ENCODE results near the gene ASPA. TPM values are rescaled to one million over a fixed set of nuclear protein-coding genes. Genes with fewer than 3 reads are reported as not detected.

Gene ASPA
- polyA plus RNA-seq, 3 donors from 2014 or later, result not detected

DNA sequence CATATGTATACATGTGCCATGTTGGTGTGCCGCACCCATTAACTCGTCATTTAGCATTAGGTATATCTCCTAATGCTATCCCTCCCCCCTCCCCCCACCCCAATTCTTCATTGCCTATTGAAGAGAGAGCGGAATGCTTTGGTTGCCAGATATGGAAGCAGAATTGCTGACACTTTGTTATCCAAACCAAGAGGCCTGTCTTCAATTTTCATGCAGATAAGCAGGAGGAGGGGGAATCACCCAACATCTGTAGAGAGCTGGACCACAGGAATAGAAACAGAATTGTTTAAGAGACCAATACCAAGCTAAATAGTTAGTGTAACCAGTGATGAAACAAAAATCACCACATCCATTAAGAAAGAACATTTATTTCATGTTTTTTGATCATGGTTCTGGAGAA lies 7.1 kb downstream of the ASPA start:
- Mint-ChIP-seq H3K4me1 (no peaks in the 10 kb centered on the region), H3K27ac (no peak overlapping the region), H3K36me3 (no peaks in the 10 kb centered on the region), H3K4me3 (no peak overlapping the region), H3K9me3 (no peaks in the 10 kb centered on the region), H3K27me3 (ENCODE audit: low read depth in 3 of 3) (peaks cover 4 to 15% (median 7%) of the 10 kb centered on the region in 3 donors)
- no peak for DNase-seq

DNA sequence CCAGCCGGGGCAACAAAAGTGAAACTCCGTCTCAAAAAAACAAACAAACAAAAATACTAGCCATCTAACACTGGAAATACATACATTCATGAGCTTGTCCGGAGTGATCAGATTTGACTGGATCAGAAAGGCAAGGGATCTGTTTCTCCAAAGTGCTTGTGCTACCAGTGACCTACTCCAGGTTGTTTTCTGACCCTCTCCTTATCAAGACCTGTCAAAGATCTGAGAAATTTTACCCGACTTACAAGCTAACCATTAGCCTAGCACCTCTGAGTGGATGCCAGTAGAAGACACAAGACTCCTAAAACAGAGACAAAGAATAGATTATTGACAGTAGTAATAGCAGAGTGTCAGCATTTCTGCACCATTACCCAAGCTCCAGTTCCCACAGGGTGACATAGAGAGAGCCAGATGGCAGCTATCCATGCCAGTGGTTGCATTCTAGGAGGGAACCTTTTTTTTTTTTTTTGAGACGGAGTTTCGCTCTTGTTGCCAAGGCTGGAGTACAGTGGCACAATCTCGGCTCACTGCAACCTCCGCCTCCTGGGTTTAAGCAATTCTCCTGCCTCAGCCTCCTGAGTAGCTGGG lies 9.8 kb downstream of the ASPA start:
- DNase-seq, result no peak
- no peaks in the 10 kb centered on the region for H3K4me1 Mint-ChIP-seq
- peak overlapping the region in 1 of 6 donors; percentile 27 for H3K27ac Mint-ChIP-seq
- H3K27me3 Mint-ChIP-seq (ENCODE audit: low read depth in 3 of 3), result peaks cover 5 to 7% (median 5%) of the 10 kb centered on the region in 3 donors
- H3K9me3 Mint-ChIP-seq, result no peaks in the 10 kb centered on the region
- H3K4me3 Mint-ChIP-seq, result no peak overlapping the region
- H3K36me3 Mint-ChIP-seq, result no peaks in the 10 kb centered on the region

DNA sequence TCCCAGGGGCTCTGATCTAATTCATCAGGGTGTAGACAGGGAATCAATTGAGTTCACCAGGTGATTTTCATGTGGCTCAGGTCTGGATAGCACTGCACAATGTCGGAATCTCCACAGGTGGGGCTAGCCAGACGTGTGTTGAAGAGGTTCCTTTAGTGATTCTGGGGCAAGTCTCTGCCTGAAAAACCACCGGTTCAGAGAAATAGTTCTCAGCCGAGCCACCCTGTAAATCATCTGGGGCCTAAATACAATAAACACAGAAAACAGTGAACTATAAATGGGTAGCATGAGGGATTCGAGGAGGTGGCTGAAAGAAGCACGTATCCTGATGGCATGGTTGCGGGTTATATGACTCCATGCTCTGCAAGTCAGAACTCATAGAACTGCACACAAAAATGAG lies 21.3 kb downstream of the ASPA start:
- no peak for DNase-seq
- H3K4me1 Mint-ChIP-seq, result no peaks in the 10 kb centered on the region
- H3K36me3 Mint-ChIP-seq, result no peaks in the 10 kb centered on the region
- H3K27ac Mint-ChIP-seq, result no peak overlapping the region
- peaks cover 0 to 12% (median 3%) of the 10 kb centered on the region in 3 donors for H3K27me3 Mint-ChIP-seq (ENCODE audit: low read depth in 3 of 3)
- H3K9me3 Mint-ChIP-seq, result no peaks in the 10 kb centered on the region
- H3K4me3 Mint-ChIP-seq, result no peak overlapping the region

DNA sequence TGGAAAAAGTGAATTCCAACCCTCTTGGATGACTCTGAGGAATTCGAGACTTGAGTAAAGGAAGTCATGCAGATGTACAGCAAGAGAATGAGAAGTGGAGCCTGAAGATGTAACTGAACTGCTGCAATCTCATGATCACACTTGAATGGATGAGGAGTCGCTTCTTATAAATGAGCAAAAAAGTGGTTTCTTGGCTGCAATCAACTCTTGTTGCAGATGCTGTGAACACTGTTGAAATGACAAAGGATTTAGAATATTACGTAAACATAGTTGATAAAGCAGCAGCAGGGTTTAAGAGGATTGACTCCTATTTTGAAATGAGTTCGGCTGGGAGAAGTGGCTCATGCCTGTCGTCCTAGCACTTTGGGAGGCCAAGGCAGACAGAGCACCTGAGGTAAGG lies 25.5 kb downstream of the ASPA start:
- no peak for DNase-seq
- no peak overlapping the region for H3K4me3 Mint-ChIP-seq
- no peaks in the 10 kb centered on the region for H3K4me1 Mint-ChIP-seq
- H3K27me3 Mint-ChIP-seq (ENCODE audit: low read depth in 3 of 3), result peaks cover 0 to 3% (median 1%) of the 10 kb centered on the region in 3 donors
- no peak overlapping the region for H3K27ac Mint-ChIP-seq
- no peaks in the 10 kb centered on the region for H3K36me3 Mint-ChIP-seq
- peaks cover 0 to 2% (median 0%) of the 10 kb centered on the region in 6 donors for H3K9me3 Mint-ChIP-seq

DNA sequence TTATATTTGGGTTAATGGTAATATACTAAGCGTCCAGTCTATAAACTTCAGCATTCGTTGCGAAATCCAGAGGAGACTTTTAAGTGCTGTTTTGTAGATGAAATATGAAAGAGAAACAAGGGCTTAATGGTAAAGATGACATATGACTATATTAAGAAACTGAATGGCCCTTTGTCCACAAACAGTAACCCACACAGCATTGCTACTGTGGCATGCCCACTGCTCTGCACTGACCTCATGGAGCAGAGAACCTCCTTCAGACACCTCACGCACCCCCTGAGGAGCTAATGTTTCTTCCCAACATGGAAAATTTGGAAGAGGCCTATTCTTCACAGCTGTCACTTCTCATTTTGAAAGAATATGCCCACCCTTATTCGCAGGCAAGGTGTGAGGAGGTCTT lies 26.7 kb downstream of the ASPA start:
- Mint-ChIP-seq H3K4me3 (no peak overlapping the region), H3K9me3 (peaks cover 0 to 2% (median 0%) of the 10 kb centered on the region in 6 donors), H3K27me3 (ENCODE audit: low read depth in 3 of 3) (peaks cover 0 to 2% (median 1%) of the 10 kb centered on the region in 3 donors), H3K27ac (no peak overlapping the region), H3K36me3 (no peaks in the 10 kb centered on the region), H3K4me1 (no peaks in the 10 kb centered on the region)
- DNase-seq, result no peak

DNA sequence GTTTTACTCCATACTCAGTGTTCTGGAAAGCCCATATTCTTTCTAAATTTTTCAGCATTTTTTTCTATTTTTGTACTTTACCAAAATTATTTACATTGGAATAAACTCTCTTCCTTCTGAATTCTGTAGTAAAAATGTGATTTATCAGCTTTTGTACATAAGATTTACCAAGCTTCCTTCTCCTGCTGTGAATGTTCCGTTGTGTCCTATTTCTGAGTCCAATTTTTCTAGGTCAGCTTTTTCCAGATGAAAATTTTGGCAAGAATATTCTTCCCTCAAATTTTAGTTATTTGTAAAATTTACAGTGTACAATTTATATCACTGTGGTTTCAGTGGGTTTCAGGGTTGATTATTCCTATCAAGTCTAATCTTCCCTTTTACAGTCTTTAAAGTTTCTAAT lies 27.5 kb downstream of the ASPA start:
- Mint-ChIP-seq H3K27ac (no peak overlapping the region), H3K9me3 (peaks cover 0 to 2% (median 0%) of the 10 kb centered on the region in 6 donors), H3K36me3 (no peaks in the 10 kb centered on the region), H3K4me1 (no peaks in the 10 kb centered on the region), H3K4me3 (no peak overlapping the region), H3K27me3 (ENCODE audit: low read depth in 3 of 3) (peaks cover 0 to 2% (median 1%) of the 10 kb centered on the region in 3 donors)
- DNase-seq, result no peak

DNA sequence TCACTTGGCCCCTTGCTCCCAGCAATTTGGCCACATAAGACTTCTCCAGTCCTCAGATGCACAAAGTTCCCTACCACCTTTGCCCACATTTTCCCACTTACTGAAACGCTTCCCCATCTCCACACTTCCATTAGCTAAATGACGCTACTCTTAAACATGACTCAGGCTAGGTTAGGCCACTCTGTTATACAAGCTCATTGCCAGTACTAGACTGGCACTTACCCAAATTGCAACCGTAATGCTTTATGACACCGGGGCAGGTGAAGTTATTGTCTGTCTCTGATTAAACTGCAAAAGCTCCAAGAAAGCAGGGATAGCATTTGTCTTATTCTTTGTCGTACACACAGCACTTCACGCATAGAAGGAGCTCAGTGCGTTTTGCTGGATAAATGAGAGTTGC lies 29.2 kb downstream of the ASPA start:
- H3K27ac Mint-ChIP-seq, result peak overlapping the region in 1 of 6 donors; percentile 7

DNA sequence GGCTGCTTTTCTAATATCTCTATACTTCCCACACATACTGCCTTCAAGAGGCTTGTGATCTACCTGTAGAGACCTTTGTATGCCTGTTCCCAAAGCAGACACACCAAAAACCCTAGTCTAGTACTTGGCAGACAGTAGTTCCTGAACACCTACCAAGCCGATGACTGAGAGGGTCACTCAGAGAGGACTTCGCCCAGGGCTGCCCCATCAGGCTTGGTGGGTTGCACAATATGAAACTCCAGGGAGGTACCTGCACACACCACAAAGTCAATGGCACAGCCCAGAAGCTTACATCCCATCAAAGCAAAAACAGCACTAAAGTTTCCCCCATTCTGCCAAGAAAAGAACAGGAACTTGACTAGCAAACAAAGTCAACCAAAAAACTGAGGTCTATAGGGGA lies 30.3 kb downstream of the ASPA start:
- no peaks in the 10 kb centered on the region for H3K4me1 Mint-ChIP-seq
- peaks cover 0 to 4% (median 0%) of the 10 kb centered on the region in 6 donors for H3K9me3 Mint-ChIP-seq
- peaks cover 0 to 5% (median 1%) of the 10 kb centered on the region in 3 donors for H3K27me3 Mint-ChIP-seq (ENCODE audit: low read depth in 3 of 3)
- no peak for DNase-seq
- H3K4me3 Mint-ChIP-seq, result no peak overlapping the region
- peaks cover 0 to 4% (median 0%) of the 10 kb centered on the region in 3 donors for H3K36me3 Mint-ChIP-seq
- H3K27ac Mint-ChIP-seq, result peak overlapping the region in 1 of 6 donors; percentile 36

More for the DNA sequence above, 29.2 kb downstream of the ASPA start:
- DNase-seq, result no peak
- peaks cover 0 to 5% (median 1%) of the 10 kb centered on the region in 3 donors for H3K27me3 Mint-ChIP-seq (ENCODE audit: low read depth in 3 of 3)
- no peak overlapping the region for H3K4me3 Mint-ChIP-seq
- no peaks in the 10 kb centered on the region for H3K4me1 Mint-ChIP-seq
- H3K36me3 Mint-ChIP-seq, result no peaks in the 10 kb centered on the region
- peaks cover 0 to 4% (median 0%) of the 10 kb centered on the region in 6 donors for H3K9me3 Mint-ChIP-seq

DNA sequence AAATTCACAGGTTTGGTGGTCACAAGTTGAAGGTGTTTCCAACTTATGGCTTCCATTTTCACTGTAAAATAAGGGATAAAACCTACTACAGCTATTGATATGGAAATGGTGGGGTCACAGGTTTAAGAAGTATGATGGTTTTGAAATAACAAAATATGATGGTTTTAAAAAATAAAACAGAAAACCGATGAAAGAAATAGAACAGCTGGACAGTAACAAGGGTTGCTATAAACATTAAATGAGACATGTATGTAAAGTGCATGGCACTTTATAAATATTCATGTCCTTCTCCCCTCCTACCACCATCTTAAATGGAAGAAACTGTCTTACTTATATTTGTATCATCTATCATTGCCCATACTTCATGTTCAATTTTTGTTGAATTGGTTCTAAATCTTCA lies 31.3 kb downstream of the ASPA start:
- Mint-ChIP-seq H3K27me3 (ENCODE audit: low read depth in 3 of 3) (peaks cover 0 to 3% (median 1%) of the 10 kb centered on the region in 3 donors), H3K36me3 (peaks cover 0 to 12% (median 1%) of the 10 kb centered on the region in 3 donors), H3K4me1 (no peaks in the 10 kb centered on the region), H3K4me3 (no peak overlapping the region), H3K27ac (peak overlapping the region in 1 of 6 donors; percentile 31), H3K9me3 (peaks cover 0 to 4% (median 0%) of the 10 kb centered on the region in 6 donors)
- DNase-seq, result no peak

DNA sequence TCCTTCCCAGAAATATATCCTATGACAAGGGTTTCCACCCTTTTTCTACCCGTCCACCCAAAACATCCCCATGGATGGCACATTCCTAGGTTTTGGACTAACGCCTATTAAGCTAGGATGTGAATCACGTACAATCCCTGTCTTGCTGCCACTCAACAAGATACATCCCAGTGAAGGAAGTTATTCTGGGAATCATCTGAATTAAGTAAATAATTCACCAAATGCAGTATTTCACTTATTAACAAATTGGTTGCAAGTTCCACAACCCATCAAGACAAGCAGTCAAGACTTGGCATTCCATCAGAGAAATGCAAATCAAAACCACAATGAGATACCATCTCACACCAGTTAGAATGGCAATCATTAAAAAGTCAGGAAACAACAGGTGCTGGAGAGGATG lies 32.1 kb downstream of the ASPA start:
- Mint-ChIP-seq H3K27me3 (ENCODE audit: low read depth in 3 of 3) (peaks cover 0 to 3% (median 1%) of the 10 kb centered on the region in 3 donors), H3K27ac (no peak overlapping the region), H3K4me3 (no peak overlapping the region)

DNA sequence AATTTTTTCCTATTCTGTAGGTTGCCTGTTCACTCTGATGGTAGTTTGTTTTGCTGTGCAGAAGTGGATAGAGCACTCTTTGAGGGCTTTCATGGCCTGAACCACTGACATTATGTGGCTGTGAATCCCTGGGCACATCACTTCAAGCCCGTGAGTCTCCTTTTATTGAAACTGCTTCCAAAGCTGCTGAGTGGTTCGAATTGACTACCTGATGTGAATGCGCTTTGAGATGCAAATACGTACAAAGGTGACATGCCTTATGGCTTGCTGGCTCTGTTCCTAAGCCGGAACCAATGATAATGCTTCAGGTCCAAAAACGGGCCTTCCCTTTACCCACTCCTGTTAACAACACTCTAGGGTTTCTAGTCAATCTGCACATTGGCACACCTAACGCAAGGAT lies 34.3 kb downstream of the ASPA start:
- DNase-seq, result no peak
- Mint-ChIP-seq H3K36me3 (peaks cover 4 to 22% (median 9%) of the 10 kb centered on the region in 3 donors), H3K4me1 (peaks cover 10 to 15% of the 10 kb centered on the region in 2 donors), H3K27me3 (ENCODE audit: low read depth in 3 of 3) (peaks cover 0 to 8% (median 6%) of the 10 kb centered on the region in 3 donors), H3K27ac (peak overlapping the region in 1 of 6 donors; percentile 86), H3K9me3 (peaks cover 0 to 3% (median 0%) of the 10 kb centered on the region in 6 donors), H3K4me3 (no peak overlapping the region)

More for the DNA sequence above, 32.1 kb downstream of the ASPA start:
- Mint-ChIP-seq H3K36me3 (peaks cover 3 to 18% (median 4%) of the 10 kb centered on the region in 3 donors), H3K9me3 (peaks cover 0 to 4% (median 0%) of the 10 kb centered on the region in 6 donors), H3K4me1 (no peaks in the 10 kb centered on the region)
- DNase-seq, result no peak

DNA sequence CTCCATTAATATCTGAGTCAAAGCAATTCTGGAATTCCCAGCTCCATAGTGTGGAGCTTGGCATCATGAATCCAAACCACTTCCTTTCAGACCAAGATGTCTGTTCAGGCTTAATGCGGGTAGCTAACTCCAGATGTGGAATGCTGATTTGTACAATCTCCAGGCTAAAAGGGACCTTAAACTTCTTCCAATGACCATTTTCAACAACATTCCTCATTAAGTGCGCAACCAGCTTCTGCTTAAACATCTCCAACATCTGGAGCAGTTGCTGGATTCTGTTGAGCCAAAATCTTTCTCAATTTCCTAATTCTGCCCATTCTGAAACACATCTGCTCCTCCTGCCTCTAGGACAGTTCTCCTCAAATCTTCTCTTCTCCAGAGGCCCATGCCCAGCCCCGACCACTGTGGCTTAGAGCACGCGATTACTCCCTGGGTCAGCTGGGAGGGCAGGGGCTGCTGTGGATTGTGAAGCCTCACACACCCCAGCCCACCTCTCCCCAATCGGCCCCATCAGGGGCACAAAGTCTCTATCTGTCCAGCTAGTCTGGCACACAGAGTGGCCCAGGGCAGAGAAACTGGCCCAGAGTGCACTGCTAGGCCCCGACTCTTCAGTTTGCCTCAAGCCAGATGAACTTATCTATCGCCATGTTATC lies 36.2 kb downstream of the ASPA start:
- no peak overlapping the region for H3K4me3 Mint-ChIP-seq
- no peak for DNase-seq
- peaks cover 2 to 11% (median 7%) of the 10 kb centered on the region in 3 donors for H3K27me3 Mint-ChIP-seq (ENCODE audit: low read depth in 3 of 3)
- peaks cover 4 to 22% (median 9%) of the 10 kb centered on the region in 3 donors for H3K36me3 Mint-ChIP-seq
- peak overlapping the region in 4 of 6 donors; percentile 84 to 98 (median 94) for H3K27ac Mint-ChIP-seq
- H3K4me1 Mint-ChIP-seq, result peaks cover 26 to 30% of the 10 kb centered on the region in 2 donors
- peaks cover 0 to 3% (median 0%) of the 10 kb centered on the region in 6 donors for H3K9me3 Mint-ChIP-seq

DNA sequence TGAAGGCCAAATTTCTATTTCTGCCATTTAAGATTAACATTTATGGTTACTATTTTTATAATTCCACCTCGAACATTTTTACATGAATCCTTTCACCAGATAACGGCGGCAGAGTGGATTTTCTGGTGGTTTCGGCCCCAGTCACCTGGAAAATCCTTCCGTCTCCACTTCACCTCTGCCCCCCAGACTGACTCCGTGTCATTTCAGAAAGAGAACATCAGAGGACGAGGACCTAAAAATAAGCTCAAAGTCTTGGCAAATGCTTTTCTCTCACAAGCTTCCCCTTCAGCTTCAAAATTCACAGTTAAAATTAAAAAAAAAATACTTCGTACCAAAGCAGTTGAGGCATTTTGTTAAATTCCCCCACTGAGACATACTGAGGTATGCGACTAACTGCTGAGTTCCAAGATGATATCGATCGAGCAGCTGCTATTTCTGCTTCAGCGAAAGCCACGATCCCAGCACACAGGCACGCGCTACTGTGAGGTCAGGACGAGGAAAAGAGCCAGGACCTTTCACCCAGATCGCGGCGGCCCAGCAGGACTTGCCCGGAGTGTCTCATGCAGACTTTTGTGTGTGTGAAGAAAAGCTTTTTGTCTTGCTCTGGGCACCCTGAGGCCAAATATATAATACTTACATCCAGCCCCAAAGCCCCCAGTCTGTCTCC lies 36.8 kb downstream of the ASPA start:
- H3K27ac Mint-ChIP-seq, result peak overlapping the region in 5 of 6 donors; percentile 57 to 98 (median 92)

More for the DNA sequence above, 36.8 kb downstream of the ASPA start:
- peak overlapping the region in 1 of 5 donors; percentile 13 for H3K4me3 Mint-ChIP-seq
- peaks cover 4 to 22% (median 9%) of the 10 kb centered on the region in 3 donors for H3K36me3 Mint-ChIP-seq
- H3K9me3 Mint-ChIP-seq, result peaks cover 0 to 3% (median 0%) of the 10 kb centered on the region in 6 donors
- peaks cover 2 to 11% (median 7%) of the 10 kb centered on the region in 3 donors for H3K27me3 Mint-ChIP-seq (ENCODE audit: low read depth in 3 of 3)
- peaks cover 26 to 30% of the 10 kb centered on the region in 2 donors for H3K4me1 Mint-ChIP-seq
- DNase-seq, result no peak

Measured in immature natural killer cell (primary cell).